GM20431 (cell line): ENCODE results near the gene MDP1.
"Not testable (repeated sequence)": the region's sequence is repeated elsewhere in the genome, so short reads cannot be mapped to it uniquely, and the experiment has no call there.

Experiments used
- in situ Hi-C: fragments of 300-500 bp; cut with MseI, MboI; formaldehyde crosslinking; loops from one replicate; pipeline ENCODE4 v1.15.0; 2020; ENCODE audit warnings: low sequenced_read_pairs; ENCODE audit not compliant: unreplicated experiment

MDP1 gene

GRCh38 chr14:24204163-24205146 lies 11.4 kb downstream of the MDP1 start:
- in situ Hi-C loops = no loop called here

- in situ Hi-C loops = not testable (repeated sequence)
Measured at GRCh38 chr14:24203249-24203886, 12.5 kb downstream of the MDP1 start.

GRCh38 chr14:24202538-24202937 lies 13.3 kb downstream of the MDP1 start:
- in situ Hi-C loops = not testable (repeated sequence)

- in situ Hi-C loops = no loop called here
Measured at GRCh38 chr14:24198814-24199524, 16.9 kb downstream of the MDP1 start.

- in situ Hi-C loops = no loop called here
Measured at GRCh38 chr14:24197056-24197450, 18.8 kb downstream of the MDP1 start.

- in situ Hi-C loops = no loop called here
Measured at GRCh38 chr14:24196071-24197055, 19.5 kb downstream of the MDP1 start.

GRCh38 chr14:24195186-24196070 lies 20.4 kb downstream of the MDP1 start, which contains the start of gene TM9SF1:
TM9SF1 (minus strand) TSS chr14:24195441; CDS start chr14:24195019, 422 bp downstream.
- in situ Hi-C loops = no loop called here

GRCh38 chr14:24194873-24195185 lies 21.0 kb downstream of the MDP1 start:
- in situ Hi-C loops = no loop called here

GRCh38 chr14:24194186-24194872 lies 21.5 kb downstream of the MDP1 start:
- in situ Hi-C loops = no loop called here

GRCh38 chr14:24192933-24193332 lies 22.9 kb downstream of the MDP1 start:
- in situ Hi-C loops = no loop called here

- in situ Hi-C loops = no loop called here
Measured at GRCh38 chr14:24190416-24190815, 25.4 kb downstream of the MDP1 start.

GRCh38 chr14:24189460-24189859 lies 26.4 kb downstream of the MDP1 start:
- in situ Hi-C loops = no loop called here

- in situ Hi-C loops = no loop called here
Measured at GRCh38 chr14:24189059-24189375, 26.8 kb downstream of the MDP1 start.

GRCh38 chr14:24188251-24189058 lies 27.4 kb downstream of the MDP1 start, which contains the start of gene IPO4:
IPO4 (minus strand) TSS chr14:24188816; CDS start chr14:24188787, 29 bp downstream.
- in situ Hi-C loops = no loop called here

- in situ Hi-C loops = no loop called here
Measured at GRCh38 chr14:24187539-24187915, 28.3 kb downstream of the MDP1 start.

- in situ Hi-C loops = no loop called here
Measured at GRCh38 chr14:24186831-24187538, 28.9 kb downstream of the MDP1 start.

GRCh38 chr14:24185741-24186140 lies 30.1 kb downstream of the MDP1 start:
- in situ Hi-C loops = no loop called here
